Measurements from ENCODE around the gene PDE6A. TPM values are rescaled to one million over a fixed set of nuclear protein-coding genes. Genes with fewer than 3 reads are reported as not detected.

Gene PDE6A
- total and polyA plus RNA-seq, 9 donors, result 0.05 to 0.68 (median 0.15) TPM

- DNase-seq, result no peak
- no peaks in the 10 kb centered on the region for H3K36me3 ChIP-seq
These were observed 13.3 kb upstream of the PDE6A start for GRCh38 chr5:149957855-149958254.

GRCh38 chr5:149956685-149957084, 12.1 kb upstream of the PDE6A start:
- no peak overlapping the region for H3K4me3 ChIP-seq
- TF ChIP-seq POLR2A (IDR thresholded peaks at IDR 0.05) (no peak), CTCF (IDR thresholded peaks at IDR 0.05) (no peak)
- H3K27ac ChIP-seq, result no peak overlapping the region
- H3K27me3 ChIP-seq, result no peaks in the 10 kb centered on the region
- intact Hi-C loops (cut with DNase I), result no loop called here
- no peak for DNase-seq
- WGBS, 3 donors, result 73 to 86% (median 74%) methylated on average over 5 of the region's 5 CpGs
- H3K4me1 ChIP-seq (ENCODE audit: insufficient read depth), result peaks cover 5% of the 10 kb centered on the region
- no peaks in the 10 kb centered on the region for H3K36me3 ChIP-seq
- H3K9me3 ChIP-seq, result no peaks in the 10 kb centered on the region

More at GRCh38 chr5:149957855-149958254, 13.3 kb upstream of the PDE6A start:
- Histone ChIP-seq H3K9me3 (no peaks in the 10 kb centered on the region), H3K27me3 (no peaks in the 10 kb centered on the region), H3K4me1 (ENCODE audit: insufficient read depth) (peaks cover 5% of the 10 kb centered on the region), H3K27ac (no peak overlapping the region), H3K4me3 (no peak overlapping the region)
- intact Hi-C loops (cut with DNase I), result no loop called here
- 81 to 86% (median 86%) methylated on average over 4 of the region's 4 CpGs for WGBS, 3 donors
- TF ChIP-seq CTCF (IDR thresholded peaks at IDR 0.05), result no peak
- TF ChIP-seq POLR2A (IDR thresholded peaks at IDR 0.05), result no peak
- no peak for TF ChIP-seq EP300 (IDR thresholded peaks at IDR 0.05)

GRCh38 chr5:149954798-149955197, 10.2 kb upstream of the PDE6A start:
- Histone ChIP-seq H3K36me3 (no peaks in the 10 kb centered on the region), H3K9me3 (no peaks in the 10 kb centered on the region), H3K27ac (no peak overlapping the region), H3K4me3 (no peak overlapping the region), H3K4me1 (ENCODE audit: insufficient read depth) (peaks cover 3% of the 10 kb centered on the region), H3K27me3 (no peaks in the 10 kb centered on the region)
- intact Hi-C loops (cut with DNase I), result no loop called here
- no peak for DNase-seq
- 77 to 82% (median 80%) methylated on average over 6 of the region's 6 CpGs for WGBS, 3 donors
- TF ChIP-seq EP300 (IDR thresholded peaks at IDR 0.05) (no peak), CTCF (IDR thresholded peaks at IDR 0.05) (no peak), POLR2A (IDR thresholded peaks at IDR 0.05) (no peak)

- intact Hi-C loops (cut with DNase I), result no loop called here
- TF ChIP-seq CTCF (IDR thresholded peaks at IDR 0.05), result no peak
- TF ChIP-seq POLR2A (IDR thresholded peaks at IDR 0.05), result no peak
- TF ChIP-seq EP300 (IDR thresholded peaks at IDR 0.05), result no peak
- Histone ChIP-seq H3K4me1 (ENCODE audit: insufficient read depth) (no peaks in the 10 kb centered on the region), H3K27ac (no peak overlapping the region), H3K36me3 (no peaks in the 10 kb centered on the region), H3K9me3 (no peaks in the 10 kb centered on the region), H3K4me3 (no peak overlapping the region), H3K27me3 (no peaks in the 10 kb centered on the region)
- no peak for DNase-seq
- 77 to 83% (median 79%) methylated on average over 9 of the region's 9 CpGs for WGBS, 3 donors
These were observed 9.0 kb upstream of the PDE6A start for GRCh38 chr5:149953436-149954121.

Measured in ovary (tissue), 9 donors.